ENCODE measurements around the gene RFWD3.

The RFWD3 gene

GRCh38 chr16:74635303-74635702, 31.4 kb downstream of the RFWD3 start:
- peaks cover 62% of the 10 kb centered on the region for H3K36me3 ChIP-seq (ENCODE audit: insufficient read depth, low read length)
- H3K4me3 ChIP-seq (ENCODE audit: low read length): no peak overlapping the region
- no peaks in the 10 kb centered on the region for H3K9me3 ChIP-seq (replicated peaks; ENCODE audit: low read length)
- H3K4me1 ChIP-seq (ENCODE audit: control insufficient read depth, insufficient read depth, low read length): no peaks in the 10 kb centered on the region
- no peaks in the 10 kb centered on the region for H3K27me3 ChIP-seq (ENCODE audit: control insufficient read depth, insufficient read depth, low read length)
- no peak overlapping the region for H3K4me2 ChIP-seq (ENCODE audit: low read length)
- H3K9ac ChIP-seq (ENCODE audit: low read depth, low read length): no peak overlapping the region

GRCh38 chr16:74633686-74634085, 33.0 kb downstream of the RFWD3 start:
- H3K4me2 ChIP-seq (ENCODE audit: low read length): no peak overlapping the region
- H3K36me3 ChIP-seq (ENCODE audit: insufficient read depth, low read length): peaks cover 67% of the 10 kb centered on the region
- H3K9ac ChIP-seq (ENCODE audit: low read depth, low read length): no peak overlapping the region
- peaks cover 2% of the 10 kb centered on the region for H3K4me1 ChIP-seq (ENCODE audit: control insufficient read depth, insufficient read depth, low read length)
- H3K27me3 ChIP-seq (ENCODE audit: control insufficient read depth, insufficient read depth, low read length): no peaks in the 10 kb centered on the region
- no peaks in the 10 kb centered on the region for H3K9me3 ChIP-seq (replicated peaks; ENCODE audit: low read length)
- no peak overlapping the region for H3K4me3 ChIP-seq (ENCODE audit: low read length)

GRCh38 chr16:74627506-74628220, 39.0 kb downstream of the RFWD3 start:
- Histone ChIP-seq H3K9ac (ENCODE audit: low read depth, low read length) (no peak overlapping the region), H3K4me1 (ENCODE audit: control insufficient read depth, insufficient read depth, low read length) (peaks cover 20% of the 10 kb centered on the region), H3K27me3 (ENCODE audit: control insufficient read depth, insufficient read depth, low read length) (no peaks in the 10 kb centered on the region), H3K4me2 (ENCODE audit: low read length) (no peak overlapping the region), H3K4me3 (ENCODE audit: low read length) (no peak overlapping the region), H3K36me3 (ENCODE audit: insufficient read depth, low read length) (peaks cover 84% of the 10 kb centered on the region), H3K9me3 (replicated peaks; ENCODE audit: low read length) (no peaks in the 10 kb centered on the region)

- Histone ChIP-seq H3K4me3 (ENCODE audit: low read length) (no peak overlapping the region), H3K27me3 (ENCODE audit: control insufficient read depth, insufficient read depth, low read length) (no peaks in the 10 kb centered on the region), H3K36me3 (ENCODE audit: insufficient read depth, low read length) (peaks cover 82% of the 10 kb centered on the region), H3K9me3 (replicated peaks; ENCODE audit: low read length) (no peaks in the 10 kb centered on the region), H3K4me2 (ENCODE audit: low read length) (no peak overlapping the region), H3K4me1 (ENCODE audit: control insufficient read depth, insufficient read depth, low read length) (peaks cover 20% of the 10 kb centered on the region), H3K9ac (ENCODE audit: low read depth, low read length) (no peak overlapping the region)
These were observed 39.8 kb downstream of the RFWD3 start for GRCh38 chr16:74626741-74627416.

- Histone ChIP-seq H3K9ac (ENCODE audit: low read depth, low read length) (no peak overlapping the region), H3K27me3 (ENCODE audit: control insufficient read depth, insufficient read depth, low read length) (no peaks in the 10 kb centered on the region), H3K36me3 (ENCODE audit: insufficient read depth, low read length) (peaks cover 77% of the 10 kb centered on the region), H3K4me1 (ENCODE audit: control insufficient read depth, insufficient read depth, low read length) (peaks cover 20% of the 10 kb centered on the region), H3K4me3 (ENCODE audit: low read length) (no peak overlapping the region), H3K4me2 (ENCODE audit: low read length) (no peak overlapping the region), H3K9me3 (replicated peaks; ENCODE audit: low read length) (no peaks in the 10 kb centered on the region)
These were observed 41.0 kb downstream of the RFWD3 start for GRCh38 chr16:74625500-74626350.

GRCh38 chr16:74623839-74624235, 42.8 kb downstream of the RFWD3 start:
- Histone ChIP-seq H3K36me3 (ENCODE audit: insufficient read depth, low read length) (peaks cover 59% of the 10 kb centered on the region), H3K27me3 (ENCODE audit: control insufficient read depth, insufficient read depth, low read length) (no peaks in the 10 kb centered on the region)

GRCh38 chr16:74623214-74623838, 43.4 kb downstream of the RFWD3 start:
- H3K4me3 ChIP-seq (ENCODE audit: low read length): no peak overlapping the region
- no peak overlapping the region for H3K9ac ChIP-seq (ENCODE audit: low read depth, low read length)
- peaks cover 54% of the 10 kb centered on the region for H3K36me3 ChIP-seq (ENCODE audit: insufficient read depth, low read length)
- H3K27me3 ChIP-seq (ENCODE audit: control insufficient read depth, insufficient read depth, low read length): no peaks in the 10 kb centered on the region
- no peak overlapping the region for H3K4me2 ChIP-seq (ENCODE audit: low read length)
- H3K9me3 ChIP-seq (replicated peaks; ENCODE audit: low read length): no peaks in the 10 kb centered on the region
- H3K4me1 ChIP-seq (ENCODE audit: control insufficient read depth, insufficient read depth, low read length): peaks cover 15% of the 10 kb centered on the region

More at GRCh38 chr16:74623839-74624235, 42.8 kb downstream of the RFWD3 start:
- no peak overlapping the region for H3K4me3 ChIP-seq (ENCODE audit: low read length)
- no peak overlapping the region for H3K4me2 ChIP-seq (ENCODE audit: low read length)
- peaks cover 20% of the 10 kb centered on the region for H3K4me1 ChIP-seq (ENCODE audit: control insufficient read depth, insufficient read depth, low read length)
- H3K9me3 ChIP-seq (replicated peaks; ENCODE audit: low read length): no peaks in the 10 kb centered on the region
- no peak overlapping the region for H3K9ac ChIP-seq (ENCODE audit: low read depth, low read length)

GRCh38 chr16:74622005-74622404, 44.7 kb downstream of the RFWD3 start:
- Histone ChIP-seq H3K36me3 (ENCODE audit: insufficient read depth, low read length) (peaks cover 43% of the 10 kb centered on the region), H3K4me3 (ENCODE audit: low read length) (no peak overlapping the region), H3K4me2 (ENCODE audit: low read length) (no peak overlapping the region)

GRCh38 chr16:74617206-74617788, 49.4 kb downstream of the RFWD3 start:
- no peak overlapping the region for H3K4me2 ChIP-seq (ENCODE audit: low read length)
- no peak overlapping the region for H3K9ac ChIP-seq (ENCODE audit: low read depth, low read length)
- H3K9me3 ChIP-seq (replicated peaks; ENCODE audit: low read length): no peaks in the 10 kb centered on the region
- no peaks in the 10 kb centered on the region for H3K4me1 ChIP-seq (ENCODE audit: control insufficient read depth, insufficient read depth, low read length)
- no peaks in the 10 kb centered on the region for H3K27me3 ChIP-seq (ENCODE audit: control insufficient read depth, insufficient read depth, low read length)
- peaks cover 9% of the 10 kb centered on the region for H3K36me3 ChIP-seq (ENCODE audit: insufficient read depth, low read length)
- no peak overlapping the region for H3K4me3 ChIP-seq (ENCODE audit: low read length)

More at GRCh38 chr16:74622005-74622404, 44.7 kb downstream of the RFWD3 start:
- H3K4me1 ChIP-seq (ENCODE audit: control insufficient read depth, insufficient read depth, low read length): peaks cover 2% of the 10 kb centered on the region
- no peaks in the 10 kb centered on the region for H3K27me3 ChIP-seq (ENCODE audit: control insufficient read depth, insufficient read depth, low read length)
- no peak overlapping the region for H3K9ac ChIP-seq (ENCODE audit: low read depth, low read length)
- H3K9me3 ChIP-seq (replicated peaks; ENCODE audit: low read length): no peaks in the 10 kb centered on the region

GRCh38 chr16:74611721-74612120, 55.0 kb downstream of the RFWD3 start:
- no peak overlapping the region for H3K9ac ChIP-seq (ENCODE audit: low read depth, low read length)
- H3K27me3 ChIP-seq (ENCODE audit: control insufficient read depth, insufficient read depth, low read length): no peaks in the 10 kb centered on the region
- H3K36me3 ChIP-seq (ENCODE audit: insufficient read depth, low read length): no peaks in the 10 kb centered on the region
- peaks cover 15% of the 10 kb centered on the region for H3K4me1 ChIP-seq (ENCODE audit: control insufficient read depth, insufficient read depth, low read length)
- no peak overlapping the region for H3K4me2 ChIP-seq (ENCODE audit: low read length)
- H3K9me3 ChIP-seq (replicated peaks; ENCODE audit: low read length): no peaks in the 10 kb centered on the region
- H3K4me3 ChIP-seq (ENCODE audit: low read length): no peak overlapping the region

- H3K36me3 ChIP-seq (ENCODE audit: insufficient read depth, low read length): no peaks in the 10 kb centered on the region
- H3K4me2 ChIP-seq (ENCODE audit: low read length): no peak overlapping the region
- H3K9ac ChIP-seq (ENCODE audit: low read depth, low read length): no peak overlapping the region
- H3K4me3 ChIP-seq (ENCODE audit: low read length): no peak overlapping the region
- H3K9me3 ChIP-seq (replicated peaks; ENCODE audit: low read length): no peaks in the 10 kb centered on the region
- peaks cover 25% of the 10 kb centered on the region for H3K4me1 ChIP-seq (ENCODE audit: control insufficient read depth, insufficient read depth, low read length)
- H3K27me3 ChIP-seq (ENCODE audit: control insufficient read depth, insufficient read depth, low read length): no peaks in the 10 kb centered on the region
These were observed 57.7 kb downstream of the RFWD3 start for GRCh38 chr16:74608944-74609343.
